Measurements from ENCODE around the gene CACNA1G. TPM values are rescaled to one million over a fixed set of nuclear protein-coding genes. Genes with fewer than 3 reads are reported as not detected.
A peak's percentile ranks its signal among the peaks of the same experiment; 100 is the strongest.

Gene CACNA1G
- total RNA-seq, 1 donor from 2014 or later, result 1.6 TPM

GRCh38 chr17:50666316-50666715 lies 105.8 kb downstream of the CACNA1G start:
- DNase-seq (ENCODE audit: low spot score), result no peak
- H3K27me3 Mint-ChIP-seq (ENCODE audit: insufficient read depth, low read depth), result peaks cover 7% of the 10 kb centered on the region
- H3K4me1 Mint-ChIP-seq, result peaks cover 23% of the 10 kb centered on the region
- Histone ChIP-seq H3K36me3 (no peaks in the 10 kb centered on the region), H2AFZ (replicated peaks) (no peak overlapping the region), H3K4me2 (no peak overlapping the region), H3K9ac (no peak overlapping the region), H3K4me1 (peaks cover 11% of the 10 kb centered on the region), H3K79me2 (ENCODE audit: low read depth) (no peaks in the 10 kb centered on the region), H3K27ac (no peak overlapping the region), H4K20me1 (ENCODE audit: low read depth) (no peaks in the 10 kb centered on the region), H3K9me3 (ENCODE audit: low read depth) (no peaks in the 10 kb centered on the region), H3K4me3 (no peak overlapping the region), H3F3A (ENCODE audit: low read depth) (no peaks in the 10 kb centered on the region), H3K27me3 (no peaks in the 10 kb centered on the region)
- no peaks in the 10 kb centered on the region for H3K9me3 Mint-ChIP-seq
- H3K27ac Mint-ChIP-seq, result no peak overlapping the region
- no peaks in the 10 kb centered on the region for H3K36me3 Mint-ChIP-seq
- H3K4me3 Mint-ChIP-seq, result no peak overlapping the region
- TF ChIP-seq EZH2 (IDR thresholded peaks at IDR 0.05) (no peak), EZH2phosphoT487 (IDR thresholded peaks at IDR 0.05) (no peak), CTCF (IDR thresholded peaks at IDR 0.05) (no peak)

GRCh38 chr17:50667259-50668024 lies 106.9 kb downstream of the CACNA1G start:
- H3K27ac Mint-ChIP-seq, result no peak overlapping the region
- Histone ChIP-seq H2AFZ (replicated peaks) (no peak overlapping the region), H3K79me2 (ENCODE audit: low read depth) (no peaks in the 10 kb centered on the region), H3K9ac (no peak overlapping the region), H3K27me3 (no peaks in the 10 kb centered on the region), H3K4me2 (no peak overlapping the region), H3K9me3 (ENCODE audit: low read depth) (no peaks in the 10 kb centered on the region), H3F3A (ENCODE audit: low read depth) (no peaks in the 10 kb centered on the region), H3K4me3 (no peak overlapping the region), H3K4me1 (peaks cover 9% of the 10 kb centered on the region), H4K20me1 (ENCODE audit: low read depth) (no peaks in the 10 kb centered on the region), H3K27ac (no peak overlapping the region), H3K36me3 (no peaks in the 10 kb centered on the region)
- H3K36me3 Mint-ChIP-seq, result no peaks in the 10 kb centered on the region
- H3K27me3 Mint-ChIP-seq (ENCODE audit: insufficient read depth, low read depth), result peaks cover 8% of the 10 kb centered on the region
- no peaks in the 10 kb centered on the region for H3K9me3 Mint-ChIP-seq
- H3K4me3 Mint-ChIP-seq, result no peak overlapping the region
- TF ChIP-seq EZH2 (IDR thresholded peaks at IDR 0.05), result no peak
- TF ChIP-seq CTCF (IDR thresholded peaks at IDR 0.05), result no peak
- TF ChIP-seq EZH2phosphoT487 (IDR thresholded peaks at IDR 0.05), result no peak
- peaks cover 14% of the 10 kb centered on the region for H3K4me1 Mint-ChIP-seq
- DNase-seq (ENCODE audit: low spot score), result no peak

- H3K27me3 ChIP-seq, result no peaks in the 10 kb centered on the region
- H3K4me1 ChIP-seq, result peaks cover 9% of the 10 kb centered on the region
- H3K9me3 ChIP-seq (ENCODE audit: low read depth), result no peaks in the 10 kb centered on the region
- no peaks in the 10 kb centered on the region for H3K9me3 Mint-ChIP-seq
- no peaks in the 10 kb centered on the region for H4K20me1 ChIP-seq (ENCODE audit: low read depth)
- peak overlapping the region; percentile 34 for H2AFZ ChIP-seq (replicated peaks)
- peak overlapping the region; percentile 31 for H3K4me3 Mint-ChIP-seq
- no peaks in the 10 kb centered on the region for H3F3A ChIP-seq (ENCODE audit: low read depth)
- H3K79me2 ChIP-seq (ENCODE audit: low read depth), result no peaks in the 10 kb centered on the region
- H3K36me3 ChIP-seq, result no peaks in the 10 kb centered on the region
- H3K36me3 Mint-ChIP-seq, result no peaks in the 10 kb centered on the region
- no peak overlapping the region for H3K4me3 ChIP-seq
- H3K27ac ChIP-seq, result no peak overlapping the region
- H3K4me1 Mint-ChIP-seq, result peaks cover 9% of the 10 kb centered on the region
- peaks cover 8% of the 10 kb centered on the region for H3K27me3 Mint-ChIP-seq (ENCODE audit: insufficient read depth, low read depth)
- H3K27ac Mint-ChIP-seq, result no peak overlapping the region
- TF ChIP-seq CTCF (IDR thresholded peaks at IDR 0.05) (no peak), EZH2phosphoT487 (IDR thresholded peaks at IDR 0.05) (no peak), EZH2 (IDR thresholded peaks at IDR 0.05) (no peak)
- H3K4me2 ChIP-seq, result peak overlapping the region; percentile 6
- no peak overlapping the region for H3K9ac ChIP-seq
- no peak for DNase-seq (ENCODE audit: low spot score)
Observed at GRCh38 chr17:50668025-50668837, 107.7 kb downstream of the CACNA1G start.
